ENCODE data around the gene ALOX15B.

Gene ALOX15B

DNA sequence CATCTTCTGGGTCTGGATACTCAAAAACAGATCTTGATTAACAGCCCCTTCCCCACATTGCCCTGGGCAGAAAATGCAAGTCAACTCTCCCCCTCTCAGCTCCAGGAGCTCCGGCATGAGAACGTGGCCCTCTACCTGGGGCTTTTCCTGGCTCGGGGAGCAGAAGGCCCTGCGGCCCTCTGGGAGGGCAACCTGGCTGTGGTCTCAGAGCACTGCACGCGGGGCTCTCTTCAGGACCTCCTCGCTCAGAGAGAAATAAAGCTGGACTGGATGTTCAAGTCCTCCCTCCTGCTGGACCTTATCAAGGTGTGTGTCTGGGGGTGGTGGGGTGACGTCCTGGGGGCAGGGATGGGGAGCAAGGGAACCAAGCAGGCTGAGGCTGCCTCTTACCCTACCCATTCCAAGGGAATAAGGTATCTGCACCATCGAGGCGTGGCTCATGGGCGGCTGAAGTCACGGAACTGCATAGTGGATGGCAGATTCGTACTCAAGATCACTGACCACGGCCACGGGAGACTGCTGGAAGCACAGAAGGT lies 26.7 kb upstream of the ALOX15B start:
- Mint-ChIP-seq H3K4me3 (no peak overlapping the region), H3K9me3 (no peaks in the 10 kb centered on the region), H3K27me3 (ENCODE audit: low read depth) (peaks cover 41% of the 10 kb centered on the region), H3K36me3 (ENCODE audit: low read depth) (no peaks in the 10 kb centered on the region), H3K4me1 (peaks cover 7% of the 10 kb centered on the region), H3K27ac (no peak overlapping the region)
- TF ChIP-seq, protein P1, sequence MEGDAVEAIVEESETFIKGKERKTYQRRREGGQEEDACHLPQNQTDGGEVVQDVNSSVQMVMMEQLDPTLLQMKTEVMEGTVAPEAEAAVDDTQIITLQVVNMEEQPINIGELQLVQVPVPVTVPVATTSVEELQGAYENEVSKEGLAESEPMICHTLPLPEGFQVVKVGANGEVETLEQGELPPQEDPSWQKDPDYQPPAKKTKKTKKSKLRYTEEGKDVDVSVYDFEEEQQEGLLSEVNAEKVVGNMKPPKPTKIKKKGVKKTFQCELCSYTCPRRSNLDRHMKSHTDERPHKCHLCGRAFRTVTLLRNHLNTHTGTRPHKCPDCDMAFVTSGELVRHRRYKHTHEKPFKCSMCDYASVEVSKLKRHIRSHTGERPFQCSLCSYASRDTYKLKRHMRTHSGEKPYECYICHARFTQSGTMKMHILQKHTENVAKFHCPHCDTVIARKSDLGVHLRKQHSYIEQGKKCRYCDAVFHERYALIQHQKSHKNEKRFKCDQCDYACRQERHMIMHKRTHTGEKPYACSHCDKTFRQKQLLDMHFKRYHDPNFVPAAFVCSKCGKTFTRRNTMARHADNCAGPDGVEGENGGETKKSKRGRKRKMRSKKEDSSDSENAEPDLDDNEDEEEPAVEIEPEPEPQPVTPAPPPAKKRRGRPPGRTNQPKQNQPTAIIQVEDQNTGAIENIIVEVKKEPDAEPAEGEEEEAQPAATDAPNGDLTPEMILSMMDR (IDR thresholded peaks at IDR 0.05; ENCODE audit: unreplicated experiment in 3 of 3) = no peak

DNA sequence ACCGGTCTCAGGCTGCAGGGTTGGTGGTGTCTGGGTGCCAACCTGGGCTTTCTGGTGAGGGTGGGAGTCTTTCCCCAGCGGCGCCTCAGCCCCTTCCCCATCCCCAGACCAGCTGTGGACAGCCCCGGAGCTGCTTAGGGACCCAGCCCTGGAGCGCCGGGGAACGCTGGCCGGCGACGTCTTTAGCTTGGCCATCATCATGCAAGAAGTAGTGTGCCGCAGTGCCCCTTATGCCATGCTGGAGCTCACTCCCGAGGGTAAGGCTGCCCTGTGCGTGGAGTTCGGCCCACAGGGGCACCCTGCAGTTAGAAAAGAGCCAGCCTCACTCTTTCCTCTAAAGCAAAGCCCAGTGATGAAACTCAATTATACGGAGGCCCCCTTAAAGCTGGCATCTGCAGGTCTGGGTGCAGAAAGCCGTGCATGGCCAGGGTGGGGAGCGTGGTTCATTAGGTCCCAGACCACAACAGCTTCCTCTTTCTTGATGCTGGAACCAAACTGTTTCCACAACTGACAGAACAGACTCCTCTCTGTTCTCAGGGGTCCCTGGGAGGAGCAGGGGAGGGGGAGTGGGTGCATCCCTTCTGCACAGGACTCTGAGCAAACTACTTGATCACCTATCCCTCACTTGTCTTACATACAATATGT lies 25.7 kb upstream of the ALOX15B start:
- H3K9me3 Mint-ChIP-seq = no peaks in the 10 kb centered on the region
- TF ChIP-seq, protein P1 (IDR thresholded peaks at IDR 0.05; ENCODE audit: unreplicated experiment in 3 of 3) = no peak
- peaks cover 35% of the 10 kb centered on the region for H3K27me3 Mint-ChIP-seq (ENCODE audit: low read depth)
- peaks cover 7% of the 10 kb centered on the region for H3K4me1 Mint-ChIP-seq
- H3K4me3 Mint-ChIP-seq = peak overlapping the region in 1 of 3 experiments; percentile 3
- no peak overlapping the region for H3K27ac Mint-ChIP-seq
- no peaks in the 10 kb centered on the region for H3K36me3 Mint-ChIP-seq (ENCODE audit: low read depth)

DNA sequence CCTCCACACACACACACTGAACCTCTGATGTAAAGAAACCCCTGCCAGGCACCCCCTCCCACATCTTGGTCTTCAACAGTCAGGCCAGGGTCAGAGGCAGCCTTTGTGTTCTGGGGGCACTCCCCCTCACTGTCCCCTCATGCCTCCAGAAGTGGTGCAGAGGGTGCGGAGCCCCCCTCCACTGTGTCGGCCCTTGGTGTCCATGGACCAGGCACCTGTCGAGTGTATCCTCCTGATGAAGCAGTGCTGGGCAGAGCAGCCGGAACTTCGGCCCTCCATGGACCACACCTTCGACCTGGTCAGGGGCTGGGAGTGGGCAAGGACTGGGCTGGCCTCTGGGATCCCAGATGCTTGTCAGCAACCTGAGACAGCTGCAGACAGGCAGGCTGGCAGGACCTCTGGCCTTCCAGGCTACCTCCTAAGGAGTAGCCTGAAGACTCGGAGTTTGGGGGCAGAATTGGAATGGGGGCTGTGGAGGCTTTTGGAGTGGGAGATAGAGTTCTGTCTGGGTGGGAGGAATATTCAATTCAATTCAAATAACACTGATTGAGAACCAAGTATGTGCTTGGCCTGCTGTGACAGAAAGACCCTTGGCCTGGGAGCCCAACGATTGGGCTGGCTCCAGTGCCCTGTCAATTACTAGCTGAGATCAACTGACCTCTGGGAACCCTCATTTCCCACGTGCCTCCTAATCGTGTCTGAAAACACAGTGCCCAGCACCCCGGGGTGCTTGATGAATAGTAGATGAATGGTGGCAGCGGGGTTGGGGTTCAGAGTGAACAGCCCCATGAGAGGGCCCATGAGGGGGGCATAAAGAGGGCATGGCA lies 24.9 kb upstream of the ALOX15B start:
- Mint-ChIP-seq H3K9me3 (no peaks in the 10 kb centered on the region), H3K36me3 (ENCODE audit: low read depth) (no peaks in the 10 kb centered on the region), H3K27ac (no peak overlapping the region), H3K4me1 (peaks cover 7% of the 10 kb centered on the region), H3K4me3 (peak overlapping the region; percentile 3 to 53 (median 49)), H3K27me3 (ENCODE audit: low read depth) (peaks cover 35% of the 10 kb centered on the region)
- TF ChIP-seq, protein P1 (IDR thresholded peaks at IDR 0.05; ENCODE audit: unreplicated experiment in 3 of 3) = no peak

DNA sequence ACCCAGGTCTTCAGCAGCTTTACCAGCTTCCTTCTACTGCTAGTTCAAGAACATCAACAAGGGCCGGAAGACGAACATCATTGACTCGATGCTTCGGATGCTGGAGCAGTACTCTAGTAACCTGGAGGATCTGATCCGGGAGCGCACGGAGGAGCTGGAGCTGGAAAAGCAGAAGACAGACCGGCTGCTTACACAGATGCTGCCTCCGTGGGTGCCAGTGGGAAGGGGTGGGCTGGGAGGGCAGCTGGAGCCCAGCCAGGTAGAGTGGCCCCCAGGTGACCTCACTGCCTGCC lies 24.4 kb upstream of the ALOX15B start:
- H3K4me3 Mint-ChIP-seq = peak overlapping the region in 2 of 3 experiments; percentile 49 to 53
- H3K27ac Mint-ChIP-seq = no peak overlapping the region
- TF ChIP-seq, protein P1 (IDR thresholded peaks at IDR 0.05; ENCODE audit: unreplicated experiment in 3 of 3) = no peak

DNA sequence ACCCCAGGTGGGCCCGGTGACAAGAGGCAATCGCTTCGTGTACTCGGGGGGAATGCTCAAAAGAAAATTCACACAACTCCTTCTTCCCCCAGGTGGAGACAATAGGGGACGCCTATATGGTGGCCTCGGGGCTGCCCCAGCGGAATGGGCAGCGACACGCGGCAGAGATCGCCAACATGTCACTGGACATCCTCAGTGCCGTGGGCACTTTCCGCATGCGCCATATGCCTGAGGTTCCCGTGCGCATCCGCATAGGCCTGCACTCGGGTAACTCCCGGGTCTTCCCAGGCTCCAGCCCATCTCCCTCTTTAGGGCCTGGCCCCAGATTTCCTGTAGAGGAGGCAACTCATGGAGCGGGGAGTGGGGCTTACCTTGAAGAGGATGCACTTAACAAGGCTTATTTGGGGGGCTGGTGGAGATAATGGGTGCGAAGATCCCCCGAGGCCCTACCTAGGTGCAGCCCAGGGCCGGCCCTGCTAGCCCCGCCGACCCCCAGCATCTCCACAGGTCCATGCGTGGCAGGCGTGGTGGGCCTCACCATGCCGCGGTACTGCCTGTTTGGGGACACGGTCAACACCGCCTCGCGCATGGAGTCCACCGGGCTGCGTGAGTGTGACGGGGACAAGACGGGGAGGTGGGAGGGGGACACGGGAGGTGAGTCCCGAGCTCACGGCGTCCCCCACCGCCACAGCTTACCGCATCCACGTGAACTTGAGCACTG lies 23.5 kb upstream of the ALOX15B start:
- Mint-ChIP-seq H3K9me3 (no peaks in the 10 kb centered on the region), H3K4me3 (peak overlapping the region; percentile 59 to 72 (median 66)), H3K27me3 (ENCODE audit: low read depth) (peaks cover 31% of the 10 kb centered on the region), H3K4me1 (peaks cover 7% of the 10 kb centered on the region), H3K36me3 (ENCODE audit: low read depth) (no peaks in the 10 kb centered on the region), H3K27ac (no peak overlapping the region)
- TF ChIP-seq, protein P1 (IDR thresholded peaks at IDR 0.05; ENCODE audit: unreplicated experiment in 3 of 3) = no peak

More for the DNA sequence above, 24.4 kb upstream of the ALOX15B start:
- H3K4me1 Mint-ChIP-seq = peaks cover 7% of the 10 kb centered on the region
- H3K36me3 Mint-ChIP-seq (ENCODE audit: low read depth) = no peaks in the 10 kb centered on the region
- no peaks in the 10 kb centered on the region for H3K9me3 Mint-ChIP-seq
- peaks cover 35% of the 10 kb centered on the region for H3K27me3 Mint-ChIP-seq (ENCODE audit: low read depth)
